Adrenal gland (tissue), 5 donors: Measurements from ENCODE around the gene FCAMR.

Experiments
- CTCF ChIP-seq, 6 experiments: fragments of 450-650 bp in 4 of 6; fragments of 200-600 bp in 2 of 6; sonication (generic) in 1 of 6; IDR thresholded peaks; 1 replicate in 5 of 6; 2 replicates in 1 of 6; pipeline versions ENCODE4 v1.5.1 to v1.8.0; 2016 to 2021; ENCODE audit warnings: antibody characterized with exemption in 6 of 6, mild to moderate bottlenecking in 2 of 6, moderate library complexity in 1 of 6
- POLR2A ChIP-seq, 2 donors: fragments of 450-650 bp; IDR thresholded peaks; one replicate each; pipeline ENCODE4 v1.6.1; 2017; ENCODE audit warnings: antibody characterized with exemption in 2 of 2, mild to moderate bottlenecking in 2 of 2, moderate library complexity in 1 of 2
- donor health status: DM: no; HTN: no; CAD: no.

GRCh38 chr1:206975306-206975705, 5.0 kb upstream of the FCAMR start:
- TF ChIP-seq CTCF (IDR thresholded peaks at IDR 0.05) (no peak), POLR2A (IDR thresholded peaks at IDR 0.05) (no peak)
